Measurements from ENCODE around the gene KDM5C. TPM values are rescaled to one million over a fixed set of nuclear protein-coding genes. Genes with fewer than 3 reads are reported as not detected.
A peak's percentile ranks its signal among the peaks of the same experiment; 100 is the strongest.

The KDM5C gene
- total and polyA plus RNA-seq, 9 of the 15 experiments (the other 6 are each of a cell fraction or from before 2014, with no cell fraction given), result 0.62 to 136 (median 52.4) TPM

DNA sequence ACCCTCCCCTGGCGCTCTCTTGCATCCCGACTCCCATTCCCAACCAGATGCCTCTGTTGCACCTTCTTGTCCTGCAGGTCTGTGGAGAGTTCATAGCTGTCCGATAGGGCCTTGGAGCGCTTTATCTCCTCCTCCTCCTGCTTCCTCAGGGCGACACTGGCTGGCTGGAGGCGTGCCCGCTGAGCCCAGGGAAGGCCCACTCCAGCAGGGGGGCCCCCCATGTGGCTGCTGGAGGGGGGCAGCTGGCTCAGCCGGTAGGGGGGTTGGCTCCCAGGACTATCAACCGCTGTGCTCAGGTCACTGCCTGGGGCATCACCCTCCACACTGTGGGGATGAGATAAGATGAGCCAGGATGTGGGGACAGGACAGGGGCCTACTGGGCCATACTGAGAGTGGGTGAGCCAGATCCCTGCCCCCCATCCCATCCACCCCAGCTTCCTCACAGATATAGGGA is 30.8 kb upstream of the KDM5C start (continued):
- TF ChIP-seq ELF4 (CRISPR knock-in tag; IDR thresholded peaks at IDR 0.05), result no peak
- TF ChIP-seq, protein P1, sequence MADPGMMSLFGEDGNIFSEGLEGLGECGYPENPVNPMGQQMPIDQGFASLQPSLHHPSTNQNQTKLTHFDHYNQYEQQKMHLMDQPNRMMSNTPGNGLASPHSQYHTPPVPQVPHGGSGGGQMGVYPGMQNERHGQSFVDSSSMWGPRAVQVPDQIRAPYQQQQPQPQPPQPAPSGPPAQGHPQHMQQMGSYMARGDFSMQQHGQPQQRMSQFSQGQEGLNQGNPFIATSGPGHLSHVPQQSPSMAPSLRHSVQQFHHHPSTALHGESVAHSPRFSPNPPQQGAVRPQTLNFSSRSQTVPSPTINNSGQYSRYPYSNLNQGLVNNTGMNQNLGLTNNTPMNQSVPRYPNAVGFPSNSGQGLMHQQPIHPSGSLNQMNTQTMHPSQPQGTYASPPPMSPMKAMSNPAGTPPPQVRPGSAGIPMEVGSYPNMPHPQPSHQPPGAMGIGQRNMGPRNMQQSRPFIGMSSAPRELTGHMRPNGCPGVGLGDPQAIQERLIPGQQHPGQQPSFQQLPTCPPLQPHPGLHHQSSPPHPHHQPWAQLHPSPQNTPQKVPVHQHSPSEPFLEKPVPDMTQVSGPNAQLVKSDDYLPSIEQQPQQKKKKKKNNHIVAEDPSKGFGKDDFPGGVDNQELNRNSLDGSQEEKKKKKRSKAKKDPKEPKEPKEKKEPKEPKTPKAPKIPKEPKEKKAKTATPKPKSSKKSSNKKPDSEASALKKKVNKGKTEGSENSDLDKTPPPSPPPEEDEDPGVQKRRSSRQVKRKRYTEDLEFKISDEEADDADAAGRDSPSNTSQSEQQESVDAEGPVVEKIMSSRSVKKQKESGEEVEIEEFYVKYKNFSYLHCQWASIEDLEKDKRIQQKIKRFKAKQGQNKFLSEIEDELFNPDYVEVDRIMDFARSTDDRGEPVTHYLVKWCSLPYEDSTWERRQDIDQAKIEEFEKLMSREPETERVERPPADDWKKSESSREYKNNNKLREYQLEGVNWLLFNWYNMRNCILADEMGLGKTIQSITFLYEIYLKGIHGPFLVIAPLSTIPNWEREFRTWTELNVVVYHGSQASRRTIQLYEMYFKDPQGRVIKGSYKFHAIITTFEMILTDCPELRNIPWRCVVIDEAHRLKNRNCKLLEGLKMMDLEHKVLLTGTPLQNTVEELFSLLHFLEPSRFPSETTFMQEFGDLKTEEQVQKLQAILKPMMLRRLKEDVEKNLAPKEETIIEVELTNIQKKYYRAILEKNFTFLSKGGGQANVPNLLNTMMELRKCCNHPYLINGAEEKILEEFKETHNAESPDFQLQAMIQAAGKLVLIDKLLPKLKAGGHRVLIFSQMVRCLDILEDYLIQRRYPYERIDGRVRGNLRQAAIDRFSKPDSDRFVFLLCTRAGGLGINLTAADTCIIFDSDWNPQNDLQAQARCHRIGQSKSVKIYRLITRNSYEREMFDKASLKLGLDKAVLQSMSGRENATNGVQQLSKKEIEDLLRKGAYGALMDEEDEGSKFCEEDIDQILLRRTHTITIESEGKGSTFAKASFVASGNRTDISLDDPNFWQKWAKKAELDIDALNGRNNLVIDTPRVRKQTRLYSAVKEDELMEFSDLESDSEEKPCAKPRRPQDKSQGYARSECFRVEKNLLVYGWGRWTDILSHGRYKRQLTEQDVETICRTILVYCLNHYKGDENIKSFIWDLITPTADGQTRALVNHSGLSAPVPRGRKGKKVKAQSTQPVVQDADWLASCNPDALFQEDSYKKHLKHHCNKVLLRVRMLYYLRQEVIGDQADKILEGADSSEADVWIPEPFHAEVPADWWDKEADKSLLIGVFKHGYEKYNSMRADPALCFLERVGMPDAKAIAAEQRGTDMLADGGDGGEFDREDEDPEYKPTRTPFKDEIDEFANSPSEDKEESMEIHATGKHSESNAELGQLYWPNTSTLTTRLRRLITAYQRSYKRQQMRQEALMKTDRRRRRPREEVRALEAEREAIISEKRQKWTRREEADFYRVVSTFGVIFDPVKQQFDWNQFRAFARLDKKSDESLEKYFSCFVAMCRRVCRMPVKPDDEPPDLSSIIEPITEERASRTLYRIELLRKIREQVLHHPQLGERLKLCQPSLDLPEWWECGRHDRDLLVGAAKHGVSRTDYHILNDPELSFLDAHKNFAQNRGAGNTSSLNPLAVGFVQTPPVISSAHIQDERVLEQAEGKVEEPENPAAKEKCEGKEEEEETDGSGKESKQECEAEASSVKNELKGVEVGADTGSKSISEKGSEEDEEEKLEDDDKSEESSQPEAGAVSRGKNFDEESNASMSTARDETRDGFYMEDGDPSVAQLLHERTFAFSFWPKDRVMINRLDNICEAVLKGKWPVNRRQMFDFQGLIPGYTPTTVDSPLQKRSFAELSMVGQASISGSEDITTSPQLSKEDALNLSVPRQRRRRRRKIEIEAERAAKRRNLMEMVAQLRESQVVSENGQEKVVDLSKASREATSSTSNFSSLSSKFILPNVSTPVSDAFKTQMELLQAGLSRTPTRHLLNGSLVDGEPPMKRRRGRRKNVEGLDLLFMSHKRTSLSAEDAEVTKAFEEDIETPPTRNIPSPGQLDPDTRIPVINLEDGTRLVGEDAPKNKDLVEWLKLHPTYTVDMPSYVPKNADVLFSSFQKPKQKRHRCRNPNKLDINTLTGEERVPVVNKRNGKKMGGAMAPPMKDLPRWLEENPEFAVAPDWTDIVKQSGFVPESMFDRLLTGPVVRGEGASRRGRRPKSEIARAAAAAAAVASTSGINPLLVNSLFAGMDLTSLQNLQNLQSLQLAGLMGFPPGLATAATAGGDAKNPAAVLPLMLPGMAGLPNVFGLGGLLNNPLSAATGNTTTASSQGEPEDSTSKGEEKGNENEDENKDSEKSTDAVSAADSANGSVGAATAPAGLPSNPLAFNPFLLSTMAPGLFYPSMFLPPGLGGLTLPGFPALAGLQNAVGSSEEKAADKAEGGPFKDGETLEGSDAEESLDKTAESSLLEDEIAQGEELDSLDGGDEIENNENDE (IDR thresholded peaks at IDR 0.05; ENCODE audit: low read depth, low read length), result no peak
- TF ChIP-seq, protein P2, sequence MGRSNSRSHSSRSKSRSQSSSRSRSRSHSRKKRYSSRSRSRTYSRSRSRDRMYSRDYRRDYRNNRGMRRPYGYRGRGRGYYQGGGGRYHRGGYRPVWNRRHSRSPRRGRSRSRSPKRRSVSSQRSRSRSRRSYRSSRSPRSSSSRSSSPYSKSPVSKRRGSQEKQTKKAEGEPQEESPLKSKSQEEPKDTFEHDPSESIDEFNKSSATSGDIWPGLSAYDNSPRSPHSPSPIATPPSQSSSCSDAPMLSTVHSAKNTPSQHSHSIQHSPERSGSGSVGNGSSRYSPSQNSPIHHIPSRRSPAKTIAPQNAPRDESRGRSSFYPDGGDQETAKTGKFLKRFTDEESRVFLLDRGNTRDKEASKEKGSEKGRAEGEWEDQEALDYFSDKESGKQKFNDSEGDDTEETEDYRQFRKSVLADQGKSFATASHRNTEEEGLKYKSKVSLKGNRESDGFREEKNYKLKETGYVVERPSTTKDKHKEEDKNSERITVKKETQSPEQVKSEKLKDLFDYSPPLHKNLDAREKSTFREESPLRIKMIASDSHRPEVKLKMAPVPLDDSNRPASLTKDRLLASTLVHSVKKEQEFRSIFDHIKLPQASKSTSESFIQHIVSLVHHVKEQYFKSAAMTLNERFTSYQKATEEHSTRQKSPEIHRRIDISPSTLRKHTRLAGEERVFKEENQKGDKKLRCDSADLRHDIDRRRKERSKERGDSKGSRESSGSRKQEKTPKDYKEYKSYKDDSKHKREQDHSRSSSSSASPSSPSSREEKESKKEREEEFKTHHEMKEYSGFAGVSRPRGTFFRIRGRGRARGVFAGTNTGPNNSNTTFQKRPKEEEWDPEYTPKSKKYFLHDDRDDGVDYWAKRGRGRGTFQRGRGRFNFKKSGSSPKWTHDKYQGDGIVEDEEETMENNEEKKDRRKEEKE (IDR thresholded peaks at IDR 0.05; ENCODE audit: borderline replicate concordance in 1 of 2, control insufficient read depth in 1 of 2, low read depth in 2 of 2, low read length in 1 of 2), result peak in 1 of 2 experiments; percentile 29; a peak in 1 of 4 replicates
- no peak for TF ChIP-seq TSC22D4 (tag; IDR thresholded peaks at IDR 0.05)
- TF ChIP-seq, protein P3, sequence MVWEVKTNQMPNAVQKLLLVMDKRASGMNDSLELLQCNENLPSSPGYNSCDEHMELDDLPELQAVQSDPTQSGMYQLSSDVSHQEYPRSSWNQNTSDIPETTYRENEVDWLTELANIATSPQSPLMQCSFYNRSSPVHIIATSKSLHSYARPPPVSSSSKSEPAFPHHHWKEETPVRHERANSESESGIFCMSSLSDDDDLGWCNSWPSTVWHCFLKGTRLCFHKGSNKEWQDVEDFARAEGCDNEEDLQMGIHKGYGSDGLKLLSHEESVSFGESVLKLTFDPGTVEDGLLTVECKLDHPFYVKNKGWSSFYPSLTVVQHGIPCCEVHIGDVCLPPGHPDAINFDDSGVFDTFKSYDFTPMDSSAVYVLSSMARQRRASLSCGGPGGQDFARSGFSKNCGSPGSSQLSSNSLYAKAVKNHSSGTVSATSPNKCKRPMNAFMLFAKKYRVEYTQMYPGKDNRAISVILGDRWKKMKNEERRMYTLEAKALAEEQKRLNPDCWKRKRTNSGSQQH (CRISPR knock-in tag; IDR thresholded peaks at IDR 0.05), result no peak
- no peak for TF ChIP-seq STAT5B (CRISPR knock-in tag; IDR thresholded peaks at IDR 0.05)
- peak; percentile 67 for TF ChIP-seq TAF9B (IDR thresholded peaks at IDR 0.05; ENCODE audit: partially characterized antibody)
- no peak for TF ChIP-seq POLR2AphosphoS2 (IDR thresholded peaks at IDR 0.05; ENCODE audit: low read length)
- TF ChIP-seq, protein P4, sequence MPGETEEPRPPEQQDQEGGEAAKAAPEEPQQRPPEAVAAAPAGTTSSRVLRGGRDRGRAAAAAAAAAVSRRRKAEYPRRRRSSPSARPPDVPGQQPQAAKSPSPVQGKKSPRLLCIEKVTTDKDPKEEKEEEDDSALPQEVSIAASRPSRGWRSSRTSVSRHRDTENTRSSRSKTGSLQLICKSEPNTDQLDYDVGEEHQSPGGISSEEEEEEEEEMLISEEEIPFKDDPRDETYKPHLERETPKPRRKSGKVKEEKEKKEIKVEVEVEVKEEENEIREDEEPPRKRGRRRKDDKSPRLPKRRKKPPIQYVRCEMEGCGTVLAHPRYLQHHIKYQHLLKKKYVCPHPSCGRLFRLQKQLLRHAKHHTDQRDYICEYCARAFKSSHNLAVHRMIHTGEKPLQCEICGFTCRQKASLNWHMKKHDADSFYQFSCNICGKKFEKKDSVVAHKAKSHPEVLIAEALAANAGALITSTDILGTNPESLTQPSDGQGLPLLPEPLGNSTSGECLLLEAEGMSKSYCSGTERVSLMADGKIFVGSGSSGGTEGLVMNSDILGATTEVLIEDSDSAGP (CRISPR knock-in tag; IDR thresholded peaks at IDR 0.05), result no peak
- no peak for TF ChIP-seq HNRNPLL (IDR thresholded peaks at IDR 0.05; ENCODE audit: low read depth, low read length, poor library complexity, severe bottlenecking)
